ENCODE data around the gene CABCOCO1.

CABCOCO1 gene

GRCh38 chr10:61632057-61632670, 30.6 kb upstream of the CABCOCO1 start:
- ATAC-seq (ENCODE audit: insufficient read depth, low read depth) (no peak), DNase-seq (no peak)
- no peak overlapping the region for H3K27ac ChIP-seq (ENCODE audit: low read length)
- H3K4me2 ChIP-seq (ENCODE audit: insufficient read depth, low read length): no peak overlapping the region
- H3K9ac ChIP-seq (ENCODE audit: low read depth, low read length): no peak overlapping the region
- no peak overlapping the region for H2AFZ ChIP-seq (ENCODE audit: low read depth, low read length)
- H3K79me2 ChIP-seq (ENCODE audit: insufficient read depth, low read length): no peaks in the 10 kb centered on the region
- TF ChIP-seq EZH2 (IDR thresholded peaks at IDR 0.05; ENCODE audit: borderline replicate concordance, low read depth, low read length, severe bottlenecking): no peak
- TF ChIP-seq, protein P1, sequence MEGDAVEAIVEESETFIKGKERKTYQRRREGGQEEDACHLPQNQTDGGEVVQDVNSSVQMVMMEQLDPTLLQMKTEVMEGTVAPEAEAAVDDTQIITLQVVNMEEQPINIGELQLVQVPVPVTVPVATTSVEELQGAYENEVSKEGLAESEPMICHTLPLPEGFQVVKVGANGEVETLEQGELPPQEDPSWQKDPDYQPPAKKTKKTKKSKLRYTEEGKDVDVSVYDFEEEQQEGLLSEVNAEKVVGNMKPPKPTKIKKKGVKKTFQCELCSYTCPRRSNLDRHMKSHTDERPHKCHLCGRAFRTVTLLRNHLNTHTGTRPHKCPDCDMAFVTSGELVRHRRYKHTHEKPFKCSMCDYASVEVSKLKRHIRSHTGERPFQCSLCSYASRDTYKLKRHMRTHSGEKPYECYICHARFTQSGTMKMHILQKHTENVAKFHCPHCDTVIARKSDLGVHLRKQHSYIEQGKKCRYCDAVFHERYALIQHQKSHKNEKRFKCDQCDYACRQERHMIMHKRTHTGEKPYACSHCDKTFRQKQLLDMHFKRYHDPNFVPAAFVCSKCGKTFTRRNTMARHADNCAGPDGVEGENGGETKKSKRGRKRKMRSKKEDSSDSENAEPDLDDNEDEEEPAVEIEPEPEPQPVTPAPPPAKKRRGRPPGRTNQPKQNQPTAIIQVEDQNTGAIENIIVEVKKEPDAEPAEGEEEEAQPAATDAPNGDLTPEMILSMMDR (IDR thresholded peaks at IDR 0.05; ENCODE audit: borderline replicate concordance, extremely low read depth, low read length, poor library complexity, severe bottlenecking): no peak
- no peaks in the 10 kb centered on the region for H3K36me3 ChIP-seq (ENCODE audit: insufficient read depth, low read length)
- H3K27me3 ChIP-seq (ENCODE audit: insufficient read depth, low read length, poor library complexity): no peaks in the 10 kb centered on the region
- no peak overlapping the region for H3K4me3 ChIP-seq (ENCODE audit: low read depth in 1 of 2, low read length in 2 of 2)
- no peaks in the 10 kb centered on the region for H3K4me1 ChIP-seq (ENCODE audit: insufficient read depth, low read length)
- no peaks in the 10 kb centered on the region for H3K9me3 ChIP-seq (ENCODE audit: insufficient read depth, low read length, severe bottlenecking)
- H4K20me1 ChIP-seq (ENCODE audit: insufficient read depth, low read length): no peaks in the 10 kb centered on the region

DNA sequence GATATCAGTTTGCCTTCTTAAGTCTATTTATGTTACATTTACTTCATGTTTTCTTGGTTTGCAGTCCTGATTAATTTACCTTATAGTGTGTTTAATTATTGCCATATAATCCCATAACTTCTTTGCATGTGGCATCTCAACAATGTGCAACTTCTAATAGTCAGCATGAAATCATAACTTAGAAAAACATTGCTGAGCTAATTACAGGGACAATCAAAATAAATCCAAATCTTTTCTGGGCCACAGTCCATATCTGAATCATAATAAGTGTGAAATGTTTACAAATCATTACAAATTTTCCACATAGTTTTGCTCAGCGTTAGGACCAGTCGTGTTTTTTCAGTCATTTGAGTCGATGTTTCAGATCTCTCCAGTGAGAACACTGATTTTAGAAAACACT, 29.1 kb upstream of the CABCOCO1 start:
- TF ChIP-seq EZH2 (IDR thresholded peaks at IDR 0.05; ENCODE audit: borderline replicate concordance, low read depth, low read length, severe bottlenecking): no peak
- TF ChIP-seq, protein P1 (IDR thresholded peaks at IDR 0.05; ENCODE audit: borderline replicate concordance, extremely low read depth, low read length, poor library complexity, severe bottlenecking): no peak
- Histone ChIP-seq H3K9ac (ENCODE audit: low read depth, low read length) (no peak overlapping the region), H3K79me2 (ENCODE audit: insufficient read depth, low read length) (no peaks in the 10 kb centered on the region), H3K27ac (ENCODE audit: low read length) (no peak overlapping the region), H3K36me3 (ENCODE audit: insufficient read depth, low read length) (no peaks in the 10 kb centered on the region), H4K20me1 (ENCODE audit: insufficient read depth, low read length) (no peaks in the 10 kb centered on the region), H3K4me2 (ENCODE audit: insufficient read depth, low read length) (no peak overlapping the region), H3K4me3 (ENCODE audit: low read depth in 1 of 2, low read length in 2 of 2) (no peak overlapping the region), H3K4me1 (ENCODE audit: insufficient read depth, low read length) (no peaks in the 10 kb centered on the region), H2AFZ (ENCODE audit: low read depth, low read length) (no peak overlapping the region), H3K27me3 (ENCODE audit: insufficient read depth, low read length, poor library complexity) (no peaks in the 10 kb centered on the region), H3K9me3 (ENCODE audit: insufficient read depth, low read length, severe bottlenecking) (no peaks in the 10 kb centered on the region)
- DNase-seq: no peak
- ATAC-seq (ENCODE audit: insufficient read depth, low read depth): no peak

DNA sequence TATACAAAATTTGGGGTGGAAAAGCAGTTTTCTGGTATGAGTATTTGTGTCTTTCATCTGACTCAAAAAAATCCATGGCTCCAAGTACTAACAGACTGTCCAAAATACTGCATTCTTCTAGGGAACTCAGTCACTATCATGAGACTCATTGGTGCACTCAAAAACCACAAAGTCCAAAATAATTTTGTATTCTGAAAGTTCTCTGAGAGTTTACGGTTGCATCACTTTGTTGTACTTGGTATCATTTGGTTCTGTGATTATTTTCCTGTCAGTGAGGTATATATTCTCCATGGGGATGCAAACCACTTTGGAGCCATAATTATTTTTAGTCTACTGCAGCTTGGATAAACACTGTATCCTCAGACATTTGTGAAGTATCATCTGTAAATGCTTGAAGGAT, 28.0 kb upstream of the CABCOCO1 start:
- no peak for ATAC-seq (ENCODE audit: insufficient read depth, low read depth)
- Histone ChIP-seq H3K27ac (ENCODE audit: low read length) (no peak overlapping the region), H3K9me3 (ENCODE audit: insufficient read depth, low read length, severe bottlenecking) (no peaks in the 10 kb centered on the region)

More for the DNA sequence above, 28.0 kb upstream of the CABCOCO1 start:
- H3K36me3 ChIP-seq (ENCODE audit: insufficient read depth, low read length): no peaks in the 10 kb centered on the region
- no peak overlapping the region for H3K4me2 ChIP-seq (ENCODE audit: insufficient read depth, low read length)
- no peak overlapping the region for H3K9ac ChIP-seq (ENCODE audit: low read depth, low read length)
- no peak for DNase-seq
- H3K27me3 ChIP-seq (ENCODE audit: insufficient read depth, low read length, poor library complexity): no peaks in the 10 kb centered on the region
- H4K20me1 ChIP-seq (ENCODE audit: insufficient read depth, low read length): no peaks in the 10 kb centered on the region
- TF ChIP-seq, protein P1 (IDR thresholded peaks at IDR 0.05; ENCODE audit: borderline replicate concordance, extremely low read depth, low read length, poor library complexity, severe bottlenecking): no peak
- no peak for TF ChIP-seq EZH2 (IDR thresholded peaks at IDR 0.05; ENCODE audit: borderline replicate concordance, low read depth, low read length, severe bottlenecking)
- H2AFZ ChIP-seq (ENCODE audit: low read depth, low read length): no peak overlapping the region
- H3K79me2 ChIP-seq (ENCODE audit: insufficient read depth, low read length): no peaks in the 10 kb centered on the region
- no peak overlapping the region for H3K4me3 ChIP-seq (ENCODE audit: low read depth in 1 of 2, low read length in 2 of 2)
- H3K4me1 ChIP-seq (ENCODE audit: insufficient read depth, low read length): no peaks in the 10 kb centered on the region

Measured in DND-41 (cell line).